Testis (tissue), 3 donors: ENCODE measurements around the gene PBX4. TPM values are rescaled to one million over a fixed set of nuclear protein-coding genes. Genes with fewer than 3 reads are reported as not detected.

ENCODE experiments used
- DNase-seq: peaks from one replicate; pipeline ENCODE4 v3.0.0-alpha.2; 2019
- H3K27ac ChIP-seq, 2 donors: fragments of 200-600 bp; sonication (generic); one replicate each; pipeline ENCODE4 v1.5.1; 2019
- H3K27me3 ChIP-seq: fragments of 200-600 bp; sonication (generic); one replicate; pipeline ENCODE4 v1.5.1; 2019
- H3K36me3 ChIP-seq: fragments of 200-600 bp; sonication (generic); one replicate; pipeline ENCODE4 v1.5.1; 2017; ENCODE audit warnings: low read depth; ENCODE audit errors: missing control alignments
- H3K4me1 ChIP-seq: fragments of 200-600 bp; sonication (generic); one replicate; pipeline ENCODE4 v1.5.1; 2019
- H3K4me3 ChIP-seq, 2 donors: fragments of 200-600 bp; sonication (generic); one replicate each; pipeline ENCODE4 v1.5.1; 2017 to 2019
- H3K9me3 ChIP-seq: fragments of 200-600 bp; sonication (generic); one replicate; pipeline ENCODE4 v1.5.1; 2017
- CTCF ChIP-seq, 3 experiments: fragments of 450-650 bp in 2 of 3; fragments of 200-600 bp in 1 of 3; sonication (generic) in 1 of 3; IDR thresholded peaks; one replicate each; pipeline ENCODE4 v1.5.1; 2016 to 2019; ENCODE audit warnings: antibody characterized with exemption in 3 of 3, mild to moderate bottlenecking in 2 of 3, moderate library complexity in 1 of 3
- POLR2A ChIP-seq: fragments of 450-650 bp; IDR thresholded peaks from one replicate; pipeline ENCODE4 v1.6.1; 2017; ENCODE audit warnings: antibody characterized with exemption, mild to moderate bottlenecking, moderate library complexity
- WGBS, 2 donors: methylation state at CpG; one replicate each; pipeline ENCODE4 v1.1.5; 2018; 5-methylcytosine and 5-hydroxymethylcytosine counted together
- intact Hi-C: fragments of 100-400 bp; cut with DNase I; formaldehyde crosslinking; loops from one replicate; pipeline ENCODE4 v1.15.1; 2023; ENCODE audit warnings: low total_unique reads
- polyA plus RNA-seq: library from polyadenylated mRNA; stranded (reverse); fragments of 350-450 nt; fragmentation: Illumina TruSeq; extraction: RNeasy Lipid Tissue Mini Kit (QIAGEN cat#74804); gene quantifications from one replicate; pipeline ENCODE4 v1.2.3, GENCODE V29; 2014; ENCODE audit warnings: low read depth, low replicate concordance; ENCODE audit not compliant: insufficient read depth
- total RNA-seq, 2 donors: library from RNA; depleted of rRNA; stranded (reverse); fragments of >200 nt; gene quantifications; one replicate each; pipeline ENCODE4 v1.2.3, GENCODE V29; 2016

Gene PBX4
- total and polyA plus RNA-seq, 3 donors from 2014 or later, result 16.2 to 28.3 (median 18.0) TPM

- Histone ChIP-seq H3K4me3 (no peak overlapping the region), H3K4me1 (peaks cover 17% of the 10 kb centered on the region), H3K27me3 (no peaks in the 10 kb centered on the region), H3K36me3 (no peaks in the 10 kb centered on the region), H3K9me3 (no peaks in the 10 kb centered on the region), H3K27ac (no peak overlapping the region)
- TF ChIP-seq POLR2A (no peak), CTCF (IDR thresholded peaks at IDR 0.05) (no peak)
- DNase-seq, result no peak
- WGBS, 2 donors, result 80 to 88% methylated on average over 6 of the region's 6 CpGs
- intact Hi-C loops, result no loop called here
These were observed 97.5 kb downstream of the PBX4 start for GRCh38 chr19:19520989-19521388.

- Histone ChIP-seq H3K4me3 (peak overlapping the region in 1 of 2 donors; percentile 87), H3K36me3 (no peaks in the 10 kb centered on the region), H3K27me3 (no peaks in the 10 kb centered on the region), H3K27ac (no peak overlapping the region), H3K4me1 (peaks cover 11% of the 10 kb centered on the region), H3K9me3 (no peaks in the 10 kb centered on the region)
- TF ChIP-seq CTCF (IDR thresholded peaks at IDR 0.05) (no peak), POLR2A (no peak)
- DNase-seq, result no peak
- 63 to 69% methylated on average over 10 of the region's 10 CpGs for WGBS, 2 donors
- intact Hi-C loops, result no loop called here
These were observed 101.3 kb downstream of the PBX4 start for GRCh38 chr19:19517235-19517619.

GRCh38 chr19:19515642-19516519 is 102.6 kb downstream of the PBX4 start, which contains the start of gene NDUFA13:
Gene NDUFA13, plus strand, starts transcription at chr19:19516225. Its CDS starts 14 bp downstream, at chr19:19516239.
- no peaks in the 10 kb centered on the region for H3K27me3 ChIP-seq
- WGBS, 2 donors, result 0 to 7% methylated on average over 1 to 61 of the region's 61 CpGs
- H3K9me3 ChIP-seq, result no peaks in the 10 kb centered on the region
- DNase-seq, result peak; percentile 96
- H3K4me1 ChIP-seq, result peaks cover 11% of the 10 kb centered on the region
- no peaks in the 10 kb centered on the region for H3K36me3 ChIP-seq
- no peak for TF ChIP-seq POLR2A
- no peak for TF ChIP-seq CTCF (IDR thresholded peaks at IDR 0.05)
- peak within 1 kb of the TSS; percentile 82 to 87 for H3K4me3 ChIP-seq
- intact Hi-C loops, result no loop called here
- H3K27ac ChIP-seq, result peak within 1 kb of the TSS; percentile 65 to 85

GRCh38 chr19:19514881-19515641 is 103.4 kb downstream of the PBX4 start, which contains the start of gene TSSK6:
Gene TSSK6, minus strand, starts transcription at chr19:19515548. Its CDS starts 121 bp downstream, at chr19:19515427.
- no peaks in the 10 kb centered on the region for H3K36me3 ChIP-seq
- H3K9me3 ChIP-seq, result no peaks in the 10 kb centered on the region
- 70 to 73% methylated on average over 25 to 74 of the region's 74 CpGs for WGBS, 2 donors
- H3K4me3 ChIP-seq, result peak within 1 kb of the TSS; percentile 82 to 87
- H3K27ac ChIP-seq, result peak within 1 kb of the TSS; percentile 65 to 85
- TF ChIP-seq POLR2A (no peak), CTCF (IDR thresholded peaks at IDR 0.05) (no peak)
- no peak for DNase-seq
- intact Hi-C loops, result no loop called here
- H3K27me3 ChIP-seq, result no peaks in the 10 kb centered on the region
- peaks cover 11% of the 10 kb centered on the region for H3K4me1 ChIP-seq
